Ramos (cell line): ENCODE results near the gene RBBP8NL.

Experiments
- in situ Hi-C: fragments of 300-500 bp; cut with MboI; formaldehyde crosslinking; loops from one replicate; pipeline ENCODE4 v1.14.3; 2022; ENCODE audit warnings: low sequenced_read_pairs; ENCODE audit not compliant: unreplicated experiment

The RBBP8NL gene

GRCh38 chr20:62462976-62463592 is 35.7 kb upstream of the RBBP8NL start:
- in situ Hi-C loops = no loop called here

- in situ Hi-C loops = no loop called here
These were observed 34.5 kb upstream of the RBBP8NL start for GRCh38 chr20:62461834-62462233.

GRCh38 chr20:62461157-62461556 is 33.8 kb upstream of the RBBP8NL start:
- in situ Hi-C loops = no loop called here

GRCh38 chr20:62460678-62461077 is 33.3 kb upstream of the RBBP8NL start:
- in situ Hi-C loops = no loop called here

- in situ Hi-C loops = no loop called here
These were observed 32.1 kb upstream of the RBBP8NL start for GRCh38 chr20:62459488-62459887.

GRCh38 chr20:62458275-62459251 is 31.2 kb upstream of the RBBP8NL start:
- in situ Hi-C loops = no loop called here

GRCh38 chr20:62457831-62458230 is 30.5 kb upstream of the RBBP8NL start:
- in situ Hi-C loops = no loop called here

- in situ Hi-C loops = no loop called here
These were observed 29.8 kb upstream of the RBBP8NL start for GRCh38 chr20:62457098-62457497.

- in situ Hi-C loops = no loop called here
These were observed 28.6 kb upstream of the RBBP8NL start for GRCh38 chr20:62455929-62456328.

GRCh38 chr20:62454904-62455636 is 27.7 kb upstream of the RBBP8NL start:
- in situ Hi-C loops = no loop called here

- in situ Hi-C loops = no loop called here
These were observed 26.0 kb upstream of the RBBP8NL start for GRCh38 chr20:62453186-62453808.

GRCh38 chr20:62452475-62453095 is 25.2 kb upstream of the RBBP8NL start:
- in situ Hi-C loops = no loop called here

- in situ Hi-C loops = no loop called here
These were observed 24.6 kb upstream of the RBBP8NL start for GRCh38 chr20:62451970-62452369.

- in situ Hi-C loops = no loop called here
These were observed 23.9 kb upstream of the RBBP8NL start for GRCh38 chr20:62451156-62451767.

- in situ Hi-C loops = no loop called here
These were observed 22.8 kb upstream of the RBBP8NL start for GRCh38 chr20:62449951-62450691.

GRCh38 chr20:62448788-62449187 is 21.4 kb upstream of the RBBP8NL start:
- in situ Hi-C loops = no loop called here

- in situ Hi-C loops = no loop called here
These were observed 20.7 kb upstream of the RBBP8NL start for GRCh38 chr20:62448038-62448437.

GRCh38 chr20:62446888-62447869 is 19.8 kb upstream of the RBBP8NL start:
- in situ Hi-C loops = no loop called here
